Esophagus squamous epithelium (tissue), 5 donors: ENCODE results near the gene KCNJ4. TPM values are rescaled to one million over a fixed set of nuclear protein-coding genes. Genes with fewer than 3 reads are reported as not detected.

ENCODE experiments used
- DNase-seq: peaks from one replicate; lab custom pipeline; 2025; lab: John Stamatoyannopoulos, UW
- H3K27ac ChIP-seq, 4 donors: fragments of 200-600 bp; sonication (generic); one replicate each; pipeline ENCODE4 v1.5.1; 2016 to 2019; ENCODE audit warnings: mild to moderate bottlenecking in 1 of 4
- H3K27me3 ChIP-seq, 4 donors: fragments of 200-600 bp; sonication (generic); 1 replicate in 3 of 4; 2 replicates in 1 of 4; pipeline versions ENCODE4 v1.5.1 to v1.6.0; 2017 to 2021; ENCODE audit warnings: antibody characterized with exemption in 1 of 4
- H3K36me3 ChIP-seq, 3 donors: fragments of 200-600 bp; sonication (generic); one replicate each; pipeline ENCODE4 v1.5.1; 2016 to 2019
- H3K4me1 ChIP-seq, 3 donors: fragments of 200-600 bp; sonication (generic); one replicate each; pipeline ENCODE4 v1.5.1; 2017 to 2019
- H3K4me3 ChIP-seq, 4 donors: fragments of 200-600 bp; sonication (generic); 1 replicate in 3 of 4; 2 replicates in 1 of 4; pipeline ENCODE4 v1.5.1; 2016 to 2019; ENCODE audit warnings: mild to moderate bottlenecking in 2 of 4, moderate library complexity in 1 of 4
- H3K9me3 ChIP-seq, 3 donors: fragments of 200-600 bp; sonication (generic); one replicate each; pipeline ENCODE4 v1.5.1; 2016 to 2019
- POLR2A ChIP-seq, 4 donors: fragments of 450-650 bp; IDR thresholded peaks; one replicate each; pipeline ENCODE4 v1.6.1; 2017; ENCODE audit warnings: antibody characterized with exemption in 4 of 4, mild to moderate bottlenecking in 4 of 4, moderate library complexity in 3 of 4
- WGBS, 2 donors: methylation state at CpG; one replicate each; pipeline ENCODE4 v1.1.5; 2018; 5-methylcytosine and 5-hydroxymethylcytosine counted together
- intact Hi-C: fragments of 100-400 bp; cut with DNase I; formaldehyde crosslinking; loops from one replicate; pipeline ENCODE4 v1.15.0; 2022
- total RNA-seq, 4 donors: library from RNA; depleted of rRNA; stranded (reverse); fragments of >200 nt; gene quantifications; one replicate each; pipeline ENCODE4 v1.1.0, GENCODE V29; 2016
- TF ChIP-seq, protein P1 (sequence below), 6 experiments: fragments of 450-650 bp in 4 of 6; fragments of 200-600 bp in 2 of 6; sonication (generic) in 2 of 6; IDR thresholded peaks; one replicate each; pipeline ENCODE4 v1.5.1; 2016 to 2019; ENCODE audit warnings: antibody characterized with exemption in 6 of 6, mild to moderate bottlenecking in 4 of 6, moderate library complexity in 4 of 6
- donor health status: DM: yes; HTN: yes; CAD: no.

Gene KCNJ4
- total RNA-seq, 4 donors from 2014 or later = not detected

DNA sequence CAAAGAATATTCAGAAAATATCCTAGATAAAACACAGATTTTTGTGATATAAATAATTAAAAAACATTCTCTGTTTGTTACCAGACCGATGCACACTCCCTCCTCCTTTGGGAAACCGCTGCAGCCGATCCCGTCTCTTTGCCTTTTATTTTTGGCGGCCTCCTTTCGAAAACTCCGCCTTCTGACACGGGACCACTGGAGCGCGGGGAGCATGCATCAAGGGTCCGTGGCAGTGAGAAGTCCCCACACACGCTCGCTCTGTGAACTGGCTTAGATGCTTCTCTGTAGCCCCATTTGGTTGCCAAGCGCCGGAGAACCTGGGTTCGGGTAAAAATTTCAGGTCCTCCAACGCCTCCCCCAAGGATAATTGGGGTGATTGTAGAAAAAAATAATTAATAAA is 34.1 kb upstream of the KCNJ4 start:
- TF ChIP-seq, protein P1, sequence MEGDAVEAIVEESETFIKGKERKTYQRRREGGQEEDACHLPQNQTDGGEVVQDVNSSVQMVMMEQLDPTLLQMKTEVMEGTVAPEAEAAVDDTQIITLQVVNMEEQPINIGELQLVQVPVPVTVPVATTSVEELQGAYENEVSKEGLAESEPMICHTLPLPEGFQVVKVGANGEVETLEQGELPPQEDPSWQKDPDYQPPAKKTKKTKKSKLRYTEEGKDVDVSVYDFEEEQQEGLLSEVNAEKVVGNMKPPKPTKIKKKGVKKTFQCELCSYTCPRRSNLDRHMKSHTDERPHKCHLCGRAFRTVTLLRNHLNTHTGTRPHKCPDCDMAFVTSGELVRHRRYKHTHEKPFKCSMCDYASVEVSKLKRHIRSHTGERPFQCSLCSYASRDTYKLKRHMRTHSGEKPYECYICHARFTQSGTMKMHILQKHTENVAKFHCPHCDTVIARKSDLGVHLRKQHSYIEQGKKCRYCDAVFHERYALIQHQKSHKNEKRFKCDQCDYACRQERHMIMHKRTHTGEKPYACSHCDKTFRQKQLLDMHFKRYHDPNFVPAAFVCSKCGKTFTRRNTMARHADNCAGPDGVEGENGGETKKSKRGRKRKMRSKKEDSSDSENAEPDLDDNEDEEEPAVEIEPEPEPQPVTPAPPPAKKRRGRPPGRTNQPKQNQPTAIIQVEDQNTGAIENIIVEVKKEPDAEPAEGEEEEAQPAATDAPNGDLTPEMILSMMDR (IDR thresholded peaks at IDR 0.05) = no peak
- TF ChIP-seq POLR2A (IDR thresholded peaks at IDR 0.05) = no peak
- Histone ChIP-seq H3K27ac (no peak overlapping the region), H3K9me3 (no peaks in the 10 kb centered on the region), H3K27me3 (no peaks in the 10 kb centered on the region), H3K4me1 (peaks cover 0 to 35% (median 4%) of the 10 kb centered on the region in 3 donors), H3K36me3 (peaks cover 40 to 100% (median 81%) of the 10 kb centered on the region in 3 donors), H3K4me3 (no peak overlapping the region)
- intact Hi-C loops = no loop called here
- DNase-seq = no peak
- WGBS, 2 donors = 91 to 92% methylated on average over 14 to 17 of the region's 17 CpGs

DNA sequence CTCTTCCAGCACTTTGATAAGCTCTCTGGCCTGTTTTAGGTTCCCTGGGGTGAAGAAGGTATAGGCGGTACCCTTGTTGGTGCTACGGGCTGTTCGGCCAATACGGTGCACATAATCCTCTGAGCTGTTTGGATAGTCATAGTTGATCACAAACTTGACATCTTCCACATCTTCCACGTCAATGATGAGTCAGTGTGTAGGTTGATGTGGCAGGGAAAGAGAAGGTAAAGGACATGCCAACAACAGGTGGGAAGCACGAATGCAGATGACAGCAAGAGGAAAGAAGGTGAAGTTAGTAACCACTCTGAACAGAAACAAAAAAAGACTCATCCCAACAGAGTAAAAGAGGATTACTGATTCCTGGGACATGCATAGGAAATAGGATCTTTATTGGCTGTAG is 32.9 kb upstream of the KCNJ4 start:
- H3K9me3 ChIP-seq = no peaks in the 10 kb centered on the region
- no peak for DNase-seq
- H3K36me3 ChIP-seq = peaks cover 46 to 100% (median 82%) of the 10 kb centered on the region in 3 donors
- TF ChIP-seq, protein P1 (IDR thresholded peaks at IDR 0.05) = no peak
- no peak for TF ChIP-seq POLR2A (IDR thresholded peaks at IDR 0.05)
- intact Hi-C loops = no loop called here
- no peak overlapping the region for H3K27ac ChIP-seq
- H3K4me1 ChIP-seq = peaks cover 0 to 30% (median 4%) of the 10 kb centered on the region in 3 donors
- H3K4me3 ChIP-seq = no peak overlapping the region
- 62 to 69% methylated on average over 3 to 6 of the region's 6 CpGs for WGBS, 2 donors
- H3K27me3 ChIP-seq = no peaks in the 10 kb centered on the region

DNA sequence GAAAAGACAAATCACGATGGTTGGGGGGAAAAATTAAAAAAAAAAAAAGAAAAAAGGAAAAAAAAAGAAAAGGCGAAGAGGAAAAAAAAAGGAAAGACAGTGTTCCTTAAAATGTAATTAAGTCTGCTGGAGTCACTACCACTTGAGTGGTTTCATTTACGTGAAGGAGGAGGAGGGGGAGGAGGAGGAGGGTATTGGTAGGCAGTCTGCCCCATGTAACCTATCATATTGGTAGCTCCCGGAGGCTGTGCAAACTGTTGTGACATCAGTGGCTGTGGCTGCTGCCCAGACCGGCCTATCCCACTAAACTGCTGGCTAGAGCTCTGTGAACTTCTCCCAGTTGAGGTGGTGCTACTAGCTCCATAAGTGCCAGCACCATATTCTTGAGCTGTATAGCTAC is 30.8 kb upstream of the KCNJ4 start:
- peaks cover 45 to 100% (median 76%) of the 10 kb centered on the region in 3 donors for H3K36me3 ChIP-seq

DNA sequence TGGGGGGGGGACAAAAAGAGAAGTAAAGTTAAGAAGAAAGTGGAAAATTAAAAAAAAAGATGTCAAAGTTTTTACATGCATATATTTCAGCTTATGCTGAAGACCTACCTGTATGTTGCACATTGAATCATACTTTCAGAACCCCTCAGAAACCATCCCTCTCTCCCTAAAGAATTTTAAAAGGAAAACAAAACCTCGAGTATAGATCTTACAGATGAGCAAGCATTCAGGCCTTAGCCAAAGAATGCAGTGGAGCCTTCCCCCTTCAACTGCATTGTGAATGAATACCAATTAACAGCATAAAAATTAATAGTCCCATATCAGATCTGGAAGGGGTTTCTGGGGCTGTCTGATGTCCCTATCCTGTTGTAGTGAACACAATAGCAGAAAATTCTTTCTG is 29.2 kb upstream of the KCNJ4 start:
- 54 to 94% methylated on average over 1 of the region's 1 CpG for WGBS, 2 donors
- Histone ChIP-seq H3K36me3 (peaks cover 33 to 100% (median 66%) of the 10 kb centered on the region in 3 donors), H3K4me3 (no peak overlapping the region)

More for the DNA sequence above, 30.8 kb upstream of the KCNJ4 start:
- intact Hi-C loops = no loop called here
- no peak for DNase-seq
- Histone ChIP-seq H3K27me3 (no peaks in the 10 kb centered on the region), H3K4me1 (peaks cover 0 to 12% (median 4%) of the 10 kb centered on the region in 3 donors), H3K4me3 (no peak overlapping the region), H3K9me3 (no peaks in the 10 kb centered on the region), H3K27ac (no peak overlapping the region)
- 62 to 73% methylated on average over 5 of the region's 5 CpGs for WGBS, 2 donors
- no peak for TF ChIP-seq POLR2A (IDR thresholded peaks at IDR 0.05)
- TF ChIP-seq, protein P1 (IDR thresholded peaks at IDR 0.05) = no peak

DNA sequence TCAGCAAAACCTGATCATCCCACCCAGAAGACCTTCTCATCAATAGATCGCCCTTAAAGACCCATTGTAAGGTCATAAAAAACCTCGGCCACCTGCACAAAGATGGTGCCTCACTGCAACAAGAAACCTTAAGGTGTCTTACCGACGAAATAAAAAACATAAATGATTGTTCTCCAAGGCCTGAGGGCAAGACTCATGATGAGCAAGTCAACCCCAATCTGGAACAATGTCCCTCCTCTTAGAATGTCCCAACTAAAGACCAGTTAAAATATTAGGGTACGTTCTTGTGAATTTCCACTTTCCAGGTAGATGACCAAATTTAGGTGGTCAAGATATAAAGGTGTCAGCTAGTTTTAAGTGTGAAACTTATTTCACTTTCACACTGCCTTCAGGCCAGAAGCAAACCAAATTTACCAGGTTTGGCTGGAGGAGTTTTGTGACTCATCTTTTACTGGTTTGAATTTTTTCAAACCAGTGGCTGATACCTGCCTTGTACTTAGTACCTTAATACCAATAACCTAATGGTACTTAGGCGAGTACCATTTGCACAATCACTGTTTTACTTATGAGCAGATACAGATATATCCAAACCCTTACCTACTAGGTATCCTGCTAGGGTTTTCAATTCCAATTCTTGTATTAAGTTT is 27.8 kb upstream of the KCNJ4 start:
- no peak for DNase-seq
- Histone ChIP-seq H3K4me3 (no peak overlapping the region), H3K9me3 (no peaks in the 10 kb centered on the region), H3K27ac (no peak overlapping the region), H3K27me3 (no peaks in the 10 kb centered on the region), H3K4me1 (peaks cover 0 to 2% (median 0%) of the 10 kb centered on the region in 3 donors), H3K36me3 (peaks cover 18 to 87% (median 52%) of the 10 kb centered on the region in 3 donors)
- TF ChIP-seq, protein P1 (IDR thresholded peaks at IDR 0.05) = no peak
- TF ChIP-seq POLR2A (IDR thresholded peaks at IDR 0.05) = no peak
- intact Hi-C loops = no loop called here
- WGBS, 2 donors = 87 to 94% methylated on average over 6 of the region's 6 CpGs

More for the DNA sequence above, 29.2 kb upstream of the KCNJ4 start:
- DNase-seq = no peak
- intact Hi-C loops = no loop called here
- Histone ChIP-seq H3K27me3 (no peaks in the 10 kb centered on the region), H3K27ac (no peak overlapping the region), H3K4me1 (peaks cover 0 to 4% (median 3%) of the 10 kb centered on the region in 3 donors), H3K9me3 (no peaks in the 10 kb centered on the region)
- TF ChIP-seq, protein P1 (IDR thresholded peaks at IDR 0.05) = no peak
- no peak for TF ChIP-seq POLR2A (IDR thresholded peaks at IDR 0.05)
